ENCODE results near the gene PDLIM4.

Gene PDLIM4

GRCh38 chr5:132253452-132254320 lies 3.8 kb upstream of the PDLIM4 start:
- Histone ChIP-seq H3K9ac (ENCODE audit: low read length) (no peak overlapping the region), H4K8ac (ENCODE audit: low read depth, low read length) (no peak overlapping the region), H2BK120ac (ENCODE audit: low read depth, low read length) (no peak overlapping the region), H3K4ac (ENCODE audit: low read depth, low read length) (no peak overlapping the region), H2BK15ac (replicated peaks; ENCODE audit: low read depth) (no peak overlapping the region), H3K79me1 (ENCODE audit: low read length) (no peaks in the 10 kb centered on the region), H3K4me3 (ENCODE audit: low read length) (no peak overlapping the region), H3K4me1 (ENCODE audit: control insufficient read depth, low read depth, low read length) (no peaks in the 10 kb centered on the region), H3K27me3 (ENCODE audit: insufficient read depth, low read length, poor library complexity) (no peaks in the 10 kb centered on the region), H3K56ac (ENCODE audit: low read length) (no peak overlapping the region), H3K36me3 (ENCODE audit: control insufficient read depth, insufficient read depth, low read length) (no peaks in the 10 kb centered on the region), H2AK5ac (ENCODE audit: low read length) (no peak overlapping the region), H3K23ac (ENCODE audit: low read length) (no peak overlapping the region), H3K27ac (ENCODE audit: low read depth, low read length) (no peak overlapping the region), H3K4me2 (ENCODE audit: low read length) (no peak overlapping the region), H3K79me2 (ENCODE audit: control insufficient read depth, insufficient read depth, low read length) (no peaks in the 10 kb centered on the region), H3K18ac (ENCODE audit: low read length) (no peak overlapping the region), H4K5ac (ENCODE audit: low read length) (no peak overlapping the region), H2BK5ac (ENCODE audit: low read length) (no peak overlapping the region)
- no peak for DNase-seq
- WGBS (ENCODE audit: extremely low coverage, insufficient coverage, low lambda C conversion rate) = no CpG with 5 or more reads among the region's 8 CpGs

GRCh38 chr5:132254321-132254977 lies 3.0 kb upstream of the PDLIM4 start:
- H3K4me3 ChIP-seq (ENCODE audit: low read length) = no peak overlapping the region
- H3K27me3 ChIP-seq (ENCODE audit: insufficient read depth, low read length, poor library complexity) = no peaks in the 10 kb centered on the region
- H4K8ac ChIP-seq (ENCODE audit: low read depth, low read length) = no peak overlapping the region
- H3K4me2 ChIP-seq (ENCODE audit: low read length) = no peak overlapping the region
- DNase-seq = no peak
- H3K4ac ChIP-seq (ENCODE audit: low read depth, low read length) = no peak overlapping the region
- H3K9ac ChIP-seq (ENCODE audit: low read length) = no peak overlapping the region
- no peak overlapping the region for H3K18ac ChIP-seq (ENCODE audit: low read length)
- H3K36me3 ChIP-seq (ENCODE audit: control insufficient read depth, insufficient read depth, low read length) = no peaks in the 10 kb centered on the region
- no peak overlapping the region for H3K23ac ChIP-seq (ENCODE audit: low read length)
- no peaks in the 10 kb centered on the region for H3K4me1 ChIP-seq (ENCODE audit: control insufficient read depth, low read depth, low read length)
- no peaks in the 10 kb centered on the region for H3K79me2 ChIP-seq (ENCODE audit: control insufficient read depth, insufficient read depth, low read length)
- no peak overlapping the region for H2BK15ac ChIP-seq (replicated peaks; ENCODE audit: low read depth)
- no CpG with 5 or more reads among the region's 7 CpGs for WGBS (ENCODE audit: extremely low coverage, insufficient coverage, low lambda C conversion rate)
- H3K56ac ChIP-seq (ENCODE audit: low read length) = no peak overlapping the region
- no peak overlapping the region for H2BK120ac ChIP-seq (ENCODE audit: low read depth, low read length)
- H4K5ac ChIP-seq (ENCODE audit: low read length) = no peak overlapping the region
- H3K79me1 ChIP-seq (ENCODE audit: low read length) = no peaks in the 10 kb centered on the region
- H3K27ac ChIP-seq (ENCODE audit: low read depth, low read length) = no peak overlapping the region
- no peak overlapping the region for H2BK5ac ChIP-seq (ENCODE audit: low read length)
- H2AK5ac ChIP-seq (ENCODE audit: low read length) = no peak overlapping the region

GRCh38 chr5:132256086-132256782 lies 1.3 kb upstream of the PDLIM4 start:
- H3K4me3 ChIP-seq (ENCODE audit: low read length) = no peak overlapping the region
- H3K4ac ChIP-seq (ENCODE audit: low read depth, low read length) = no peak overlapping the region
- H3K27ac ChIP-seq (ENCODE audit: low read depth, low read length) = no peak overlapping the region
- H2BK15ac ChIP-seq (replicated peaks; ENCODE audit: low read depth) = no peak overlapping the region
- no peaks in the 10 kb centered on the region for H3K36me3 ChIP-seq (ENCODE audit: control insufficient read depth, insufficient read depth, low read length)
- H3K9ac ChIP-seq (ENCODE audit: low read length) = no peak overlapping the region
- H3K79me2 ChIP-seq (ENCODE audit: control insufficient read depth, insufficient read depth, low read length) = no peaks in the 10 kb centered on the region
- no peaks in the 10 kb centered on the region for H3K79me1 ChIP-seq (ENCODE audit: low read length)
- H4K8ac ChIP-seq (ENCODE audit: low read depth, low read length) = no peak overlapping the region
- H3K23ac ChIP-seq (ENCODE audit: low read length) = no peak overlapping the region
- no peaks in the 10 kb centered on the region for H3K4me1 ChIP-seq (ENCODE audit: control insufficient read depth, low read depth, low read length)
- H3K27me3 ChIP-seq (ENCODE audit: insufficient read depth, low read length, poor library complexity) = no peaks in the 10 kb centered on the region
- no CpG with 5 or more reads among the region's 4 CpGs for WGBS (ENCODE audit: extremely low coverage, insufficient coverage, low lambda C conversion rate)
- H2BK120ac ChIP-seq (ENCODE audit: low read depth, low read length) = no peak overlapping the region
- no peak overlapping the region for H4K5ac ChIP-seq (ENCODE audit: low read length)
- no peak overlapping the region for H2AK5ac ChIP-seq (ENCODE audit: low read length)
- no peak overlapping the region for H2BK5ac ChIP-seq (ENCODE audit: low read length)
- H3K4me2 ChIP-seq (ENCODE audit: low read length) = no peak overlapping the region
- no peak overlapping the region for H3K18ac ChIP-seq (ENCODE audit: low read length)
- DNase-seq = no peak
- H3K56ac ChIP-seq (ENCODE audit: low read length) = no peak overlapping the region

- Histone ChIP-seq H3K4me3 (ENCODE audit: low read length) (no peak overlapping the region), H2AK5ac (ENCODE audit: low read length) (no peak overlapping the region), H3K27me3 (ENCODE audit: insufficient read depth, low read length, poor library complexity) (no peaks in the 10 kb centered on the region)
Observed at GRCh38 chr5:132256783-132257130, 739 bp upstream of the PDLIM4 start.

GRCh38 chr5:132258102-132259068 lies 889 bp downstream of the PDLIM4 start:
- no peak overlapping the region for H2AK5ac ChIP-seq (ENCODE audit: low read length)
- WGBS (ENCODE audit: extremely low coverage, insufficient coverage, low lambda C conversion rate) = no CpG with 5 or more reads among the region's 19 CpGs
- H3K23ac ChIP-seq (ENCODE audit: low read length) = peak overlapping the region; percentile 2
- no peak overlapping the region for H4K5ac ChIP-seq (ENCODE audit: low read length)
- no peak for DNase-seq
- no peak overlapping the region for H2BK120ac ChIP-seq (ENCODE audit: low read depth, low read length)
- H3K36me3 ChIP-seq (ENCODE audit: control insufficient read depth, insufficient read depth, low read length) = no peaks in the 10 kb centered on the region
- H2BK15ac ChIP-seq (replicated peaks; ENCODE audit: low read depth) = no peak overlapping the region
- peak overlapping the region; percentile 95 for H3K56ac ChIP-seq (ENCODE audit: low read length)
- no peak overlapping the region for H4K8ac ChIP-seq (ENCODE audit: low read depth, low read length)
- no peaks in the 10 kb centered on the region for H3K27me3 ChIP-seq (ENCODE audit: insufficient read depth, low read length, poor library complexity)
- peak overlapping the region; percentile 64 for H3K4ac ChIP-seq (ENCODE audit: low read depth, low read length)
- peak overlapping the region; percentile 85 for H3K4me2 ChIP-seq (ENCODE audit: low read length)
- no peak overlapping the region for H3K4me3 ChIP-seq (ENCODE audit: low read length)
- H2BK5ac ChIP-seq (ENCODE audit: low read length) = no peak overlapping the region
- H3K79me1 ChIP-seq (ENCODE audit: low read length) = no peaks in the 10 kb centered on the region
- peak overlapping the region; percentile 47 for H3K18ac ChIP-seq (ENCODE audit: low read length)
- no peaks in the 10 kb centered on the region for H3K79me2 ChIP-seq (ENCODE audit: control insufficient read depth, insufficient read depth, low read length)
- H3K9ac ChIP-seq (ENCODE audit: low read length) = peak overlapping the region; percentile 81
- no peak overlapping the region for H3K27ac ChIP-seq (ENCODE audit: low read depth, low read length)
- no peaks in the 10 kb centered on the region for H3K4me1 ChIP-seq (ENCODE audit: control insufficient read depth, low read depth, low read length)

More at GRCh38 chr5:132256783-132257130, 739 bp upstream of the PDLIM4 start:
- no peaks in the 10 kb centered on the region for H3K36me3 ChIP-seq (ENCODE audit: control insufficient read depth, insufficient read depth, low read length)
- H3K79me1 ChIP-seq (ENCODE audit: low read length) = no peaks in the 10 kb centered on the region
- peak overlapping the region; percentile 79 for H3K56ac ChIP-seq (ENCODE audit: low read length)
- H3K23ac ChIP-seq (ENCODE audit: low read length) = no peak overlapping the region
- H3K4me2 ChIP-seq (ENCODE audit: low read length) = peak overlapping the region; percentile 66
- DNase-seq = no peak
- no peak overlapping the region for H2BK15ac ChIP-seq (replicated peaks; ENCODE audit: low read depth)
- no peak overlapping the region for H4K5ac ChIP-seq (ENCODE audit: low read length)
- no peaks in the 10 kb centered on the region for H3K4me1 ChIP-seq (ENCODE audit: control insufficient read depth, low read depth, low read length)
- no peak overlapping the region for H2BK120ac ChIP-seq (ENCODE audit: low read depth, low read length)
- no peak overlapping the region for H3K27ac ChIP-seq (ENCODE audit: low read depth, low read length)
- H3K18ac ChIP-seq (ENCODE audit: low read length) = no peak overlapping the region
- no peak overlapping the region for H4K8ac ChIP-seq (ENCODE audit: low read depth, low read length)
- no peak overlapping the region for H2BK5ac ChIP-seq (ENCODE audit: low read length)
- no peak overlapping the region for H3K4ac ChIP-seq (ENCODE audit: low read depth, low read length)
- H3K79me2 ChIP-seq (ENCODE audit: control insufficient read depth, insufficient read depth, low read length) = no peaks in the 10 kb centered on the region
- H3K9ac ChIP-seq (ENCODE audit: low read length) = peak overlapping the region; percentile 77
- no CpG with 5 or more reads among the region's 6 CpGs for WGBS (ENCODE audit: extremely low coverage, insufficient coverage, low lambda C conversion rate)
